GM21825 (cell line): Measurements from ENCODE around the gene FEM1A.
"Not testable (repeated sequence)": the region's sequence is repeated elsewhere in the genome, so short reads cannot be mapped to it uniquely, and the experiment has no call there.

Experiments used
- ATAC-seq: cut with Tn5 transposase; IDR thresholded peaks from one replicate; pipeline ENCODE4 v1.9.1; 2021; ENCODE audit warnings: mild to moderate bottlenecking, moderate library complexity; ENCODE audit not compliant: unreplicated experiment

The FEM1A gene

DNA sequence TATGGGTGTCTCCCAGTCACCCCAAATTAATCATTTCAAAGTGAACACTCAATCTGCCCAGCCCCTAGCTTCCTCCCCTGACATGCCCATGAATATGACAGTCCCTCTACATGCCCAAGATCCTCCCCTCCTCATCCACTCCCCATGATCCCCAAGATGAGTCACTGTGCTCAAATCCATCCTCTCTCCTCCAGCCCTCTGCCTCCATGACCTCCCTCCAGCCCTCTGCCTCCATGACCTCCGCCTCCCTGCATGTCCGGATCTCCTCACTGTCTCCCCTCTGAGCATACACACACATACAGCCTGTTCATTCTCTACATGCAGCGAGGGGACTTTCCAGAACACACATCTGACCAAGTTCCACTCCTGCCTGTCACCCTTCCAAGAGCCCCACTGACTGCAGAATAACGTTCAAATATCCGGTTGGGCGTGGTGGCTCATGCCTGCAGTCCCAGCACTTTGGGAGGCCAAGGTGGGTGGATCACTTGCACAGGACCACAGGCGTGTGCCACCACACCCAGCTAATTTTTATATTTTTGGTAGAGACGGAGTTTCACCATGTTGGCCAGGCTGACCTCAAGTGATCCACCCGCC is 18.4 kb upstream of the FEM1A start:
- no peak for ATAC-seq

DNA sequence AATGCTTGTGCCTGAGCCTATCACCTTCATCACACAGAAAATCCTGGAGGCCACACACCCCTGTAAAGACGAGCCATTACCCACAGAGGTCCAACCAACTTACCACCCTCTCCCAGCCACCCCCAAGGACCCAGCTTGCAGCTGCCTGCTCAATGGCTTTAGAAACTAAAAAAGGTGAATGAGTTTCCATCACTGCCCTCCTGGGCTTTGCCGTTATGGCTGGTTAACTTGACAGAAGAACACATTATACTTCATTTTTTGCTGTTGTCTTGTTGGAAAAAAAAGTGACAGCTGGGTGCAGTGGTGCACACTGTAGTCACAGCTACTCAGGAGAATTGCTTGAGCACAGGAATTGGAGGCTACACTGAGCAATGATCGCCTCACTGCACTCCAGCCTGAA is 17.4 kb upstream of the FEM1A start:
- no peak for ATAC-seq

DNA sequence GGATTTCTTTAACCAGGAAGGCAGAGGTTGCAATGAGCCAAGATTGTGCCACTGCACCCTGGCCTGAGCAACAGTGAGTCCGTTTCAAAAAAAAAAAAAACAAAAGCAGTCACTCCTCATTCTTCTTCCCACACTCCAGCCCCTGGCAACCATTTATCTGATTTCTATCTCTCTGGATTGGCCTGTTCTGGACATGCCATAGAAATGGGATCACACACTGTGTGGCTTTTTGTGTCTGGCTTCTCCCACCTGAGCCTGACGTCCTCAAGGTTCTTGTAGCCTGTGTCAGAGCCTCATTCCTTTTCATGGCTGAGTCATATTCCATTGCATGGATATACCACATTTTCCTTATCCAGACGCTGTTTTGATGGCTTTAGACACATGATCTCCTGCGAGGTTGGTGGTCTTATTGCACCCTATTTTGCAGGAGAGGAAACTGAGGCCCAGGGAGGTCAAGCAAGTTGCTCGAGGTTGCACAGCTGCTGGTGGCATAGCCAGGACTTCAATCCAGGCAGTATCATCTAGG is 15.8 kb upstream of the FEM1A start:
- ATAC-seq, result no peak

DNA sequence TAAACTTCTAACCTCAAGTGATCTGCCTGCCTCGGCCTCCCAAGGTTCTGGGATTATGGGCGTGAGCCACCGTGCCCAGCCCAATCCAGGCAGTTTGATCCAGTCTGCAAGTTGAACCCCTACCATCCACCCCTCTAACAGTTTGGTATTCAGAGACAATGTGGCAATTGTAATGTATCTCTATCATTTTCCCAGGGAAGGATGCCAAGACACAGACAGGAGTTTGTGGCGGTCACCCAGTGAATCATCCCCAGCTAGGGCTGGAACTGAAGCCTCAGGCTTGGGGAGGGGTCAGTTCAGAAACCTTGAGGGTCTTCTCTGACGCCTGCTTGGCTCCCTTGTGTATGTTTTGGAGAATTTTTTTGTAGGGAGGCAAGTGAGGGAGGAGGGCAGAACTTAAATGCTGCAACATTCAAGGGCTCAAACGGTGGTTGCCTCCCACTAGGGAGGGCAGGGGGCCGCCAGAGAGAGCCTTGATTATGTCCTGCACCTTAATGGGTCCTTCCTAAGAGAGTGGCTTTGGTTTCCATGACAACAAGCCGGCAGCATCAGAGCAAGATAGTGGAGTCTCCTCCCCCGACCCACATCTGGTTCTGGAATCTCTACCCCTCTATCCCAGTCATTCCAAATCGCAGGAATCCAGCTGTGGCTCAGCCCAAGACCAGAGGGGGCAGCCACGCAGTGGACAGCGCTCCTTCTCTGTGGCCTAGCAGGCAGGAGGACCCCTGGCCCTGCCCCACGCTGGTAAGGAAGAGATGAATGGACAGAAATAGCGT is 14.9 kb upstream of the FEM1A start:
- ATAC-seq, result no peak

GRCh38 chr19:4778124-4778523 is 13.4 kb upstream of the FEM1A start:
- ATAC-seq, result not testable (repeated sequence)

- no peak for ATAC-seq
Measured at GRCh38 chr19:4780860-4781259, 10.7 kb upstream of the FEM1A start.

DNA sequence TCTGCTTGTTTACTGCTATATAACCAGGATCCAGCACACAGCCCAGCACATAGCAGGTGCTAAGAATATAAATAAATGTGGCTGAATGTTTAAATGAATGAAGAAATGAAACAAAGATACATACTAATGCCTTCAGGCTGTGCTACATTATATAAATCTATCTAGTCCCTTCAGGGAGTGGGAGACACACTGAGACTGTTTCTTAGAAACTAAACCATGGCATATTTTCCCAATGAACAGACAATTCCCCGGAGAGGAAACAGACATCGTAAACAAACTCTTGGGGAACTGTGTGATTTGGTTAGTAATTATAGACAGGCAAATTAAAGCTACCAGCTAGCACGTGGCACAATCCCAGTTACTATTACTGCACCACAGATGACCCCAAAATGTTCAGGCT is 9.7 kb upstream of the FEM1A start:
- no peak for ATAC-seq

- not testable (repeated sequence) for ATAC-seq
Measured at GRCh38 chr19:4786412-4787016, 5.0 kb upstream of the FEM1A start.

- ATAC-seq, result not testable (repeated sequence)
Measured at GRCh38 chr19:4792019-4792865, 708 bp downstream of the FEM1A start.

DNA sequence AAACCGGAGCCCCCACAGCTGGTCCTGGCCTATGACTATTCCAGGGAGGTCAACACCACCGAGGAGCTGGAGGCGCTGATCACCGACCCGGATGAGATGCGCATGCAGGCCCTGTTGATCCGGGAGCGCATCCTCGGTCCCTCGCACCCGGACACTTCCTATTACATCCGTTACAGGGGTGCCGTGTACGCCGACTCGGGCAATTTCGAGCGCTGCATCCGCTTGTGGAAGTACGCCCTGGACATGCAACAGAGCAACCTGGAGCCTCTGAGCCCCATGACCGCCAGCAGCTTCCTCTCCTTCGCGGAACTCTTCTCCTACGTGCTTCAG is 1.3 kb downstream of the FEM1A start:
- ATAC-seq, result not testable (repeated sequence)

GRCh38 chr19:4793278-4793677 is 1.7 kb downstream of the FEM1A start:
- not testable (repeated sequence) for ATAC-seq

GRCh38 chr19:4794971-4795370 is 3.4 kb downstream of the FEM1A start:
- no peak for ATAC-seq

DNA sequence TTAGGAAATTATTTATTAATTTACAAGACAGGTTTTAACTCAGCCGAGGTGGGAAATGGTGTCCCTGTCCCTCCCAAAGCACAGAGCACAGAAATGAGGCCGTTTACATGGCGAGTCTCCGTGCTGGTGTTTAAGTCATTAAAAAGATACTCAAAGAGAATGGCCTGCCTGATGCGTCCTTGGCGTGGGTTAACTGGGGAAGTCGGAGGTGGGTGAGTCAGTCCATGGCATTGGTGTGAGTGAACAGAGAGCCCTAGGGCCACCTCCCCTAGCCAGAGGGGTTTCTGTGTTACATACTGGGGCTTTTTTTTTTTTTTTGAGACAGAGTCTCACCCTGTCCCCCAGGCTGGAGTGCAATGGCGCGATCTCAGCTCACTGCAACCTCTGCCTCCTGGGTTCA is 3.9 kb downstream of the FEM1A start:
- ATAC-seq, result no peak

DNA sequence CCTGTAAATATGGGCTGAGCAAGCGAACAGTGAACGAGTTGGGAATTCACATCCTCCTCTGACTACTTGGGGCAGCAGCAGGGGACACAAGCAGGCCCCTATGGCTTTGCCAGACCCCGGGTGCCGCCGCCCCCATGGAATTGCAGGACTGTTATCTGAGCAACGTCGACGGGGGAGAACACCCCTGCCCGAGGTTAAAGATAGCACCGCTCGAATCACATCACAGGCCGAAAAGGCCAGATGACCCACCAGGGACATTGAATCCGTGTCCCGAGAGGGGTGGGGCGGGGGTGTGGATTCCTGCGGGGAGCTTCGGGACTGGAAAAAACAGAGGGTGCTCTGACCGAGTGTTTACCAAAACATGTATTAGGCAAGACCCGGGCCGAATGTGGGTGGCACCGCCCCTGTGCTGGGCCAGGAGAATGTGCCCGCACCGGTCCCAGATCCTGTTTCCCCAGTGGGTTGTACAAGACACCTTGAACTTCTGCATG is 9.1 kb downstream of the FEM1A start:
- ATAC-seq, result no peak

DNA sequence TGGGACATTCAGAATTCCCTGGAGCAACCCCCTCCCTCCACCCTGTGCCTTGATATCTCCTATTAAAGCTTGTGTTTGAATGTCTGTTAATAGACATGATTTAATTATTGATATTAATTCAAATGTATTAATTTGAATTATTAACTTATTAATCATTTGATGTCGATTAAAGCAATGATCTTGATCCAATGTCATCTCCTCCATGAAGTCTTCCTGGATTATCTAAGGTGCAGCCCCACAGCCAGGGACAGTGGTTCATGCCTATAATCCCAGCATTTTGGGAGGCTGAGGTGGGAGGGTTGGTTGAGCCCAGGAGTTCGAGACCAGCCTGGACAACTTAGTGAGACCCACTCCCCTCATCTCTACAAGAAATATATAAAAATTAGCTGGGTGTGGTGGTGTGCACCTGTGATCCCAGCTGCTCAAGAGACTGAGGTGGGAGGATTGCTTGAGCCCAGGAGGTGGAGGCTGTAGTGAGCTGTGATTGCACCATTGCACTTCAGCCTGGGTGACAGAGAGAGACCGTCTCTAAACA is 9.6 kb downstream of the FEM1A start:
- ATAC-seq, result no peak

GRCh38 chr19:4802711-4803110 is 11.2 kb downstream of the FEM1A start:
- no peak for ATAC-seq

DNA sequence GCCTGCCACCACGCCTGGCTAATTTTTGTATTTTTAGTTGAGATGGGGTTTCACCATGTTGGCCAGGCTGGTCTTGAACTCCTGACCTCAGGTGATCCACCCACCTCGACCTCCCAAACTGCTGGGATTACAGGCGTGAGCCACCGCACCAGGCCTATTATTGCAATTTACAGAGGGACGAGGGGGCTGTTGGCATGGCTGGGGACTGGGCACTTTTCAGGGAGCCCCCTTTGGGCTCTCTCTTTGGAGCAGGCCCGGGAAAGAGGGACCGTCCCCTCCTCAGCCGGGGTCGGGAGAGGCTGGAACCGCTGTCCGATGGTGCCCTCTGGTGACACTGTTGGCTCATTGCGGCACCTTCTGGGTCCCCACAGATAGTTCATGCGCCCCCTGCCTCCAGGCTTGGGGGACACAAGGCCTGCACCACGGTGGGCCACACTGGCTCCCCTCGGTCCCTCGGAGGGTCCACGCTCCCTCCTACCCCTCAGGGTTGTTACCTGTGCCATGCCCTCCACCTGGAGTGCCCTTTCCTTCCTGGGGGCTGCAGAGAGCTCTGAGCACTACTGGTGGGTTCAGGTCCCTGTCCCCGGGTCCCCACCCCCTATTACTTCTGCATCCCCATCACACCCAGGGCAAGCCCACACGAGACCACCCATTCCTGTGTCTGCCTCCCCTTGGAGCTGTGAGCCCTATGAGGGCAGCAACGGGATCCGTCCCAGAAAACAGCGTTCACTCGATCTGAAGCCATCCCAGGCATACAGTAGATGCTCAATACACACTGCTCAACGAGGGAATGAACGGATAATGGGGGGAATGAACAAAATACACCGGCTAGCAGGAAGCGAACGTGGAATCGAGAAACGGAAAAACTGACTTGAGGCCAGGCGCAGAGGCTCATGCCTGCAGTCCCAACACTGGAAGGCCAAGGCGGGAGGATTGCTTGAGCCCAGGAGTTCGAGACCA is 12.5 kb downstream of the FEM1A start:
- ATAC-seq, result no peak

- not testable (repeated sequence) for ATAC-seq
Measured at GRCh38 chr19:4805140-4805539, 13.6 kb downstream of the FEM1A start.

- ATAC-seq, result no peak
Measured at GRCh38 chr19:4806384-4806783, 14.8 kb downstream of the FEM1A start.

DNA sequence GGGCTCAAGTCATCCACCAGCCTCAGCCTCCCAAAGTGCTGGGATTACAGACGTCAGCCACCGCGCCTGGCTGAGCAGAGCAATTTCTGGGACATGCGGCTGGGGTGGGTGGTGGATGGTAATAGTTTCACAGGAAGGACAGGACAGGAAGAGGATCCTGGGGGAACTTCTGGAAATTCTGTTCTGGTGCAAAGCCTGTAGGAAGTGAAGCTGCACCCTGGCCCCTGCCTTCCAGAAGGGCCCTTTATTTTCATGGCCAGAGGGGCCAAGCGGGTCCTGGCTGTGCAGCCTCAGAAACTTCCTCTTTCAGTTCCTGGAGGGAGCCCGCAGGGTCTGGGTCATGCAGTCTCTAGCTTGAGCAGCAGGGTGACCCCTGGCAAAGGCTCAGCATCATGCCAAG is 15.7 kb downstream of the FEM1A start:
- ATAC-seq, result no peak
